ENCODE data around the gene COX15. TPM values are rescaled to one million over a fixed set of nuclear protein-coding genes. Genes with fewer than 3 reads are reported as not detected.

Gene COX15
- total RNA-seq, 1 experiment from 2014 or later, result 34.2 TPM

DNA sequence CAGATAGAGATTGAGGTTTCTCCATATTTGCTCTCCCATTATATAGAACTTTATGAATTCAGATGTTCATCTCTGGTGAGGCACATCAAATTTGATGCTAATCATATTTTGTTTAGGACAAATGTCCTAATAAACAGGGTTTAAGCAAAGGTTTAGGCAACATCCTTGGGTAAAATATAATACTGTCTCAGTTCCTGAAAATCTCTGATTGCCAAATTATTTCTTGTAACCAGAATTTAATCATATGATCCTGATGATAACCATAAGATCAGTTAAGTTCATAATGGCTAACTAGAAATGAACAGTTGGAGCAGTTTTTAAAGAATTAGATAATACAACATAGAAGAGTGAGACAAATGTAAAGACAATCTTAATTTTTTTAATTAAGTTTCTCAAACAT is 18.7 kb upstream of the COX15 start:
- H3T11ph ChIP-seq (ENCODE audit: low read length), result no peak overlapping the region
- Mint-ChIP-seq H3K36me3 (ENCODE audit: insufficient read depth in 1 of 3, low read depth in 3 of 3) (peaks cover 5 to 60% (median 56%) of the 10 kb centered on the region in 3 experiments; a peak in 6 of 7 replicates), H3K4me1 (no peaks in the 10 kb centered on the region), H3K4me3 (no peak overlapping the region), H3K9me3 (no peaks in the 10 kb centered on the region), H3K27me3 (ENCODE audit: low read depth) (no peaks in the 10 kb centered on the region), H3K27ac (no peak overlapping the region)
- H3K18ac ChIP-seq (ENCODE audit: insufficient read length, low read depth, low read length), result no peak overlapping the region
- no peak overlapping the region for H3K56ac ChIP-seq (ENCODE audit: insufficient read length, low read depth, low read length)
- H3K4ac ChIP-seq (ENCODE audit: low read depth, low read length), result no peak overlapping the region
- H3K9me3 ChIP-seq (ENCODE audit: control insufficient read depth, low read depth, low read length), result no peaks in the 10 kb centered on the region
- H3K4me1 ChIP-seq (ENCODE audit: insufficient read depth, low read length), result no peaks in the 10 kb centered on the region
- H3K14ac ChIP-seq (ENCODE audit: insufficient read depth, low read length), result no peak overlapping the region
- no peaks in the 10 kb centered on the region for H3K79me1 ChIP-seq (ENCODE audit: insufficient read depth, low read depth, low read length, poor library complexity, severe bottlenecking)
- H2AK5ac ChIP-seq (ENCODE audit: insufficient read length, low read length), result no peak overlapping the region
- H2BK120ac ChIP-seq (ENCODE audit: low read depth, low read length, poor library complexity, severe bottlenecking), result no peak overlapping the region
- TF ChIP-seq, protein P1, sequence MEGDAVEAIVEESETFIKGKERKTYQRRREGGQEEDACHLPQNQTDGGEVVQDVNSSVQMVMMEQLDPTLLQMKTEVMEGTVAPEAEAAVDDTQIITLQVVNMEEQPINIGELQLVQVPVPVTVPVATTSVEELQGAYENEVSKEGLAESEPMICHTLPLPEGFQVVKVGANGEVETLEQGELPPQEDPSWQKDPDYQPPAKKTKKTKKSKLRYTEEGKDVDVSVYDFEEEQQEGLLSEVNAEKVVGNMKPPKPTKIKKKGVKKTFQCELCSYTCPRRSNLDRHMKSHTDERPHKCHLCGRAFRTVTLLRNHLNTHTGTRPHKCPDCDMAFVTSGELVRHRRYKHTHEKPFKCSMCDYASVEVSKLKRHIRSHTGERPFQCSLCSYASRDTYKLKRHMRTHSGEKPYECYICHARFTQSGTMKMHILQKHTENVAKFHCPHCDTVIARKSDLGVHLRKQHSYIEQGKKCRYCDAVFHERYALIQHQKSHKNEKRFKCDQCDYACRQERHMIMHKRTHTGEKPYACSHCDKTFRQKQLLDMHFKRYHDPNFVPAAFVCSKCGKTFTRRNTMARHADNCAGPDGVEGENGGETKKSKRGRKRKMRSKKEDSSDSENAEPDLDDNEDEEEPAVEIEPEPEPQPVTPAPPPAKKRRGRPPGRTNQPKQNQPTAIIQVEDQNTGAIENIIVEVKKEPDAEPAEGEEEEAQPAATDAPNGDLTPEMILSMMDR (conservative IDR thresholded peaks at IDR 0.05), result no peak
- H3K9ac ChIP-seq (ENCODE audit: extremely low read depth, insufficient read length, low read length), result no peak overlapping the region
- H3K23ac ChIP-seq (ENCODE audit: insufficient read length, low read depth, low read length), result no peak overlapping the region
- no peaks in the 10 kb centered on the region for H4K20me1 ChIP-seq (ENCODE audit: control insufficient read depth, insufficient read depth, insufficient read length)
- H4K8ac ChIP-seq (replicated peaks; ENCODE audit: insufficient read length, low read depth, low read length), result no peak overlapping the region
- no peak for DNase-seq
- H2BK20ac ChIP-seq (ENCODE audit: low read depth, low read length, poor library complexity, severe bottlenecking), result no peak overlapping the region
- H2BK15ac ChIP-seq (ENCODE audit: low read depth, low read length), result no peak overlapping the region
- H3K79me2 ChIP-seq (ENCODE audit: insufficient read depth, low read length), result no peaks in the 10 kb centered on the region
- H2BK12ac ChIP-seq (ENCODE audit: insufficient read length, low read depth, low read length), result no peak overlapping the region
- H3K27ac ChIP-seq (ENCODE audit: insufficient read length, low read depth, low read length), result no peak overlapping the region
- H4K5ac ChIP-seq (ENCODE audit: insufficient read length, low read depth, low read length), result no peak overlapping the region
- H3K4me2 ChIP-seq (ENCODE audit: insufficient read depth, insufficient read length, low read length), result no peak overlapping the region
- H4K91ac ChIP-seq (ENCODE audit: insufficient read length, low read depth, low read length), result no peak overlapping the region
- H2AFZ ChIP-seq (ENCODE audit: low read length), result no peak overlapping the region
- no peaks in the 10 kb centered on the region for H3K23me2 ChIP-seq (ENCODE audit: insufficient read length, low read depth, low read length, poor library complexity, severe bottlenecking)
- no peak overlapping the region for H2BK5ac ChIP-seq (ENCODE audit: insufficient read length, low read length)
- H3K27me3 ChIP-seq (ENCODE audit: insufficient read depth, low read length), result no peaks in the 10 kb centered on the region
